Ovary (tissue), 3 donors: Measurements from ENCODE around the gene OR6C1.

Source experiments
- POLR2A ChIP-seq: fragments of 450-650 bp; IDR thresholded peaks from one replicate; pipeline ENCODE4 v1.6.1; 2017; ENCODE audit warnings: antibody characterized with exemption, mild to moderate bottlenecking, moderate library complexity
- TF ChIP-seq, protein P1 (sequence below), 3 donors: fragments of 450-650 bp in 2 of 3; fragments of 200-600 bp in 1 of 3; IDR thresholded peaks; one replicate each; pipeline versions ENCODE4 v1.5.1 to v1.8.0; 2016 to 2022; ENCODE audit warnings: antibody characterized with exemption in 3 of 3, mild to moderate bottlenecking in 1 of 3
- donor health status: DM: no; HTN: no; CAD: no.

DNA sequence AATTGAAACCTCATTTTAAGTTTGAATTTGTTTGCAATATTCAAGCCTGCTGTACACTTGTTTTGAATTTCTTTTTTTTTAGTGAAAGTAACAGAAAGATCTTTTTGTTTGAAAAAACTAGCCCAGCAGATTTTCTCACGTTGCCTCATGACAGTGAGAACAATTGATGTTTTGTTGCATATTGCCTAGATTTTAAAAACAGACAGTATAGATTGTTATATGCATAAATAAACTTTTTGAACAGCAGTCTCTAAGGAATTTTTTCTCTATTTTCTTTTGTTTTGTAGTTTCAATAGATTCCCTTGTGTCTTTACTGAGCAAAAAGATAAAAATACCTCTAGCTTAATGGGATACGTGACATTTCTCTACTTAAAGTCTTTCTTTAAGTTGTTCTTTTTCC is 33.2 kb upstream of the OR6C1 start:
- TF ChIP-seq, protein P1, sequence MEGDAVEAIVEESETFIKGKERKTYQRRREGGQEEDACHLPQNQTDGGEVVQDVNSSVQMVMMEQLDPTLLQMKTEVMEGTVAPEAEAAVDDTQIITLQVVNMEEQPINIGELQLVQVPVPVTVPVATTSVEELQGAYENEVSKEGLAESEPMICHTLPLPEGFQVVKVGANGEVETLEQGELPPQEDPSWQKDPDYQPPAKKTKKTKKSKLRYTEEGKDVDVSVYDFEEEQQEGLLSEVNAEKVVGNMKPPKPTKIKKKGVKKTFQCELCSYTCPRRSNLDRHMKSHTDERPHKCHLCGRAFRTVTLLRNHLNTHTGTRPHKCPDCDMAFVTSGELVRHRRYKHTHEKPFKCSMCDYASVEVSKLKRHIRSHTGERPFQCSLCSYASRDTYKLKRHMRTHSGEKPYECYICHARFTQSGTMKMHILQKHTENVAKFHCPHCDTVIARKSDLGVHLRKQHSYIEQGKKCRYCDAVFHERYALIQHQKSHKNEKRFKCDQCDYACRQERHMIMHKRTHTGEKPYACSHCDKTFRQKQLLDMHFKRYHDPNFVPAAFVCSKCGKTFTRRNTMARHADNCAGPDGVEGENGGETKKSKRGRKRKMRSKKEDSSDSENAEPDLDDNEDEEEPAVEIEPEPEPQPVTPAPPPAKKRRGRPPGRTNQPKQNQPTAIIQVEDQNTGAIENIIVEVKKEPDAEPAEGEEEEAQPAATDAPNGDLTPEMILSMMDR (IDR thresholded peaks at IDR 0.05) = no peak
- TF ChIP-seq POLR2A = no peak
